ENCODE measurements around the gene FBXL3.

FBXL3 gene

DNA sequence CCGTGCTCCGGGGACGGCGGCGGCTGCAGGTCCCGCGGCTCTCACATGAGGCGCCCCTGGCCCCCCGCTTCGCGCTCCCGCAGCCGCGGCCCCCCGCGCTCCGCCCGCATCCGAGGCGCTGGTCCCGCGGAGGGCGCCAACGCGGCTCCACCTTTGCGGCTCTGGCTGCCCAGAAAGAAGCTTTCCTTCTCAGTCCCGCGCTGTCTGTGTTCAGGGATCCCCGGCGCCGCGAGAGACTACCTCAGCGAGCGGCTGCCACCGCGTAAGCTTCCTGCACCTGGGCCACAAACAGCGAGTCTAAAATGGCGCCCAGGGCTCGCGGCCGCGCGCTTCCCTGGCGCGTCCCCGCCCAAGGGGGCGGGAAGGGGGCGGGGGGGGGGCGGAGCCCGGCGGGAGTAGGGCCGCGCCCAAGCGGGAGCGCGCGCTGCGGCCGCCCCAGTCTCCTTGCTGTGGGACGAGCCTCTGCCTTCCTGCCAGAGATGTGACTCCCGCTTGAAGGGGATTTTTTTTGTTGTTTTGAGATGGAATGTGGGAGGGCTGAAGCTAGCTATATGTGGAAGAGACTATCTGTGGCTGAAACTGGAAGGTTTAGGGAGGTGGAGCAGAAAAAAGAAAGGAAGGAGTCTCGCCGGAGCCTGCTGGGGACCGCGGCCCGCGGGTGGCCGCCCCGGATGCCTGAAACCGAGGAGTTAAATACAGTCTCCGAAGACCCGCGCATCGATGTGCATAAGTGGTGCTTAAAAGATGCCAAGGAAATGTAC is at the start of gene FBXL3:
FBXL3 (minus strand) TSS at position 299 of the 761 bp plus-strand sequence. CDS start 5,299 bp downstream, outside the sequence.
- intact Hi-C loops (cut with DNase I) = loop anchor here (2.0 to 5.0 kb wide), 2 partner anchors 34 to 300 kb away; partner anchors contain the start of genes CLN5 and MYCBP2
- DNase-seq = peak; percentile 69 to 95 (median 87)

- intact Hi-C loops (cut with DNase I) = no loop called here
- DNase-seq = no peak
Measured at GRCh38 chr13:77067519-77067918, 40.6 kb upstream of the FBXL3 start.

DNA sequence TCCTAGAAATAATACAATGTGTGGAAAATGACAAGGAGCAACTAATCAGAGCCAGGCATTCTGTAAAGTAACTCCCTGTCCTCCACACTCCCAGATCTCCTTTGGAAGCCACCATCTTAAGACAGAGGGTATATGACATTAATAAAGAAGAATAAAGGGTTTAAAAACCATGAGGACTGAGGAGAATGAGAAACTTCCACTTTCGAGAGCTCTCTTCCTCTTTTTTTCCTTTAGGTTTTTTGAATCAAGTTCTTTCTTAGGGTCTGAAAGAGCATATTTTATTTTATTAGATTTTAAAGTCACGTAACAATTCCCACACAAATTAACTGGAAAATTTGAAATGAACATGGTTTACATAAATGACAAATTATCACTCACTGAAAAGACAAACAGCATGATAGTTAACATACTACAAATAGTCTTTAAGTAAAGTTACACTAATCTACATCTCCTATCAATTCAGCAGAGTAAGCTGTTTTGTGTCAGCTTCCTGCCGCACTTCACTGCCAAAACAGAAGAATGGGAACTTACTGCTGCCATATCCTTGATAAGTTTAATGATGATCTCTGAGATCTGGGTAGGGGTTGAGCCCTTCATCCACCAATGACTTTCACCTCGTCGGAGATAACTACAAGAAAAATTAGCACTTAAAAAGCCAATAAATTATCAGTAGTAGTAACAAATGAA is 38.6 kb upstream of the FBXL3 start:
- DNase-seq = no peak

GRCh38 chr13:77062097-77062496 is 35.1 kb upstream of the FBXL3 start:
- DNase-seq = no peak
- intact Hi-C loops (cut with DNase I) = no loop called here

More for the DNA sequence above, 38.6 kb upstream of the FBXL3 start:
- intact Hi-C loops (cut with DNase I) = no loop called here

DNA sequence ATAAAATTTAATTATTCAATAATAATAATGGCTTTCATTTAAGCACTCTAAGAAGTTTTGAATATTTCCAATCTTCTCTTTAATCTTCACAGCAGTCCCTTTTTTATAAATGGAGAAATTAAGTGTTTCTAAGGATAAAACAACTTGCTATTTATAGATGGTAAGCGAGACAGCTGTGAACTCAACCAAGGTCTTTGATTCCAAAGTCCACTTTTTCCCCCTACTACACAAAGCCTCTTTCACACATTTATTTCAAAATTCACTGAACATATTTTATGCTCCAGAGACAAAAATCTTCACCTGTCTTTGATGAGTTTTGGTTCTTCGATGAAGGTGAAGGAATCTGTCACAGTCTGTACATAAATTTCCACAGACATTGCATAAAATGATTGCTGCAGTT is 34.4 kb upstream of the FBXL3 start:
- DNase-seq = no peak
- intact Hi-C loops (cut with DNase I) = no loop called here

DNA sequence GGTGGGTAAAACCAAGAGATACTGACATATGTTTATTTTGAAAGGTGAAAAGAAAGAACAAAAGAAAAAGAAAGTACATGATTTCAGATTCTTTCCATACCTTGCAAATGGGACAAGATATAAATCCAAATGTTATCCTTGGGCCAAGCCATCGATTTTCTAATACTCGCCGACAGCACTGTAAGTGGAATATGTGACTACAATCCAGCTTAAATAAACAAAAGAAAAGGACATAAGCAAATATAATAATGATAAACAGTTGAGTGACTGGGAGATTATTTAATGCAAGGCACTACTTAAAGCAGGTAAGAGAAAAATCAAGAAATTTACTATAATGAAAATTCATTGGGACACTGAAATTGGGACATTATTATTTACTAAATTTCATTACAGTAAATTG is 29.9 kb upstream of the FBXL3 start:
- no peak for DNase-seq
- intact Hi-C loops (cut with DNase I) = no loop called here

DNA sequence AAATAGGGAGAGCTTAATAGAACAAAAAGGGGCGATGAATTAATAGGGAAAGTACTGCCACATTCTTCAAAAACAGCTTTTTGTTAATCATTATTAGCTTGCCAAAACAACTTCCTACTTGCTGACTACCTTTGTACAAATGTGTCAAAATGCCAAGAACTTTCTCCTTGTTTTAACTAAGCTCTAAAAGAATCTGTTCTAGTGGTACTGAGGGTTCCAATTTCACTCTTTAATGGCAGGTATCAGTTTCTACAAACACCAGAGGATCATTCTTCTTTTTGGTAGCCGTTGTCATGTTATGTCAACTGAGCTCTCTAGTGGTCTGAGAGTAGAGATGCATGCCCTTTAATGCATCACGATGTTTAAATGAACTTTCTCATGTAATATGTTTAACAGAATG is 29.4 kb upstream of the FBXL3 start:
- intact Hi-C loops (cut with DNase I) = no loop called here

GRCh38 chr13:77055158-77055557 is 28.2 kb upstream of the FBXL3 start:
- intact Hi-C loops (cut with DNase I) = no loop called here
- DNase-seq = no peak

More for the DNA sequence above, 29.4 kb upstream of the FBXL3 start:
- DNase-seq = no peak

GRCh38 chr13:77053192-77053591 is 26.2 kb upstream of the FBXL3 start:
- intact Hi-C loops (cut with DNase I) = no loop called here
- DNase-seq = no peak

GRCh38 chr13:77048681-77049080 is 21.7 kb upstream of the FBXL3 start:
- intact Hi-C loops (cut with DNase I) = no loop called here
- DNase-seq = no peak

GRCh38 chr13:77047649-77048343 is 20.8 kb upstream of the FBXL3 start:
- intact Hi-C loops (cut with DNase I) = no loop called here
- no peak for DNase-seq

DNA sequence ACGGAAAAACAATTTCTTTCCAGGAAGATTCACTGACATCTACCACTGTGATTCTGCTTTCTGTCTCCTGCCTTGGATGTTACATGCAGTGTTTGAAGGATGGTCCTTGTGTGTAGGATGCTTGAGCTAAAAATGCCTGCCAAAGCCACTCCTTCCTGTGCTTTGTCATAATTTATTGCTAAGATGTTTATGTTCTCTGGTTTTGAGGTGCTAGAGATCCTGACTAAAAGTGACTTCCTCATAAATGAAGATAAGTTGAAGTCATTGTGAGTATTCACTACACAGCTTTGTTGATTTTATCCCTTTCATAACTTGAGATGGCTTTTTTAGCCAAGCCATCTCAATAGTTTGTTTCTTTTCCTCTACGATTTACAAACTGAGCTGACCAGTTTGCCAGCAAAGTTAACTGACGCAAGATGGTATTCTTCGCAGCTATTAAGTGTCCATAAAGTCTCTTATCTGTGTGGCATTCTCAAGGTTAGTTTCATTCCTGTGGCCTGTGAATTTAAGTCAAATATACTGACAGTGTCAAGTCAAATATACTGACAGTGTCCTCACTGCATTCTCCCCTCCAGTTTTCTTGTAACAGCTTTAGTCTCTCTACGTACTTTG is 15.7 kb upstream of the FBXL3 start:
- DNase-seq = peak in 2 of 42 donors; percentile 28 to 58
- intact Hi-C loops (cut with DNase I) = no loop called here

DNA sequence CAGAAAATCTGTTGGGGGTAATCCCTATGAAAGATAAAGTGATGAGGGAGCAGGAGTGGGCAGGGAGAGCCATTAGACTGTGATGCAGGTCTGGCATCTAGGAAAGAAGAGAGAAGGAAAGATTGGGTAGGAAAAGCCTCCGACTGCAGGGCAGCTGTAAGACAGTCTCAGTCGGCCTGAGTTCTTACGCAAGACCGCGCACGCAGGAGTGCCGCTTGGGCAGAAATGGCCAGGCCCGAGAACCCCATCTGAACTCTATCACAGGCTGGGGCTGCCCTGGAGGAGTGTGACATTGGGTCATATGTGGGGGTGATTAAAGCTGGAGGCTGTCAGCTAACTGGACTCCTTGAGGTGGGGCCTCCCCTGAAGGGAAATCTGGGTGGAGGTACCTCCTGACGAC is 13.9 kb upstream of the FBXL3 start:
- no peak for DNase-seq
- intact Hi-C loops (cut with DNase I) = no loop called here

DNA sequence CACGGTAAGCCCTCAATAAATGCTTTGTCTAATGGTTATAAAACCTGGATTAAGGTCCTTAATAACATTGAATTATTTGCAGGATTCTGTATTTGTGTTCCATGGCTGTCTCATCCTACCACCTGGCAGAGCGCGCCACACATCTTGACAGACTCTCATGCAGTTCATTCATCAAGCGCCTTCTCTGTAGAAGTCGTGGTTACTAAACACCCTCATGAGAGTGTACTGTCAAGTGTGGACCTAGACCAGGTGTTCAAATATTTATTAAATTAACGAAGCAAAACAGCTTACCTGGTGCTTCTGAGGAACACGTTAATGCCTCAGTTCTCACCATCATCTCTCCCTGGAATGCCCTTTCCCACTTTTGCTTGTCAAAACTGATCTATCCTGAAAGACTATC is 13.1 kb upstream of the FBXL3 start:
- intact Hi-C loops (cut with DNase I) = no loop called here
- no peak for DNase-seq

- no peak for DNase-seq
- intact Hi-C loops (cut with DNase I) = no loop called here
Measured at GRCh38 chr13:77038907-77039480, 12.0 kb upstream of the FBXL3 start.

DNA sequence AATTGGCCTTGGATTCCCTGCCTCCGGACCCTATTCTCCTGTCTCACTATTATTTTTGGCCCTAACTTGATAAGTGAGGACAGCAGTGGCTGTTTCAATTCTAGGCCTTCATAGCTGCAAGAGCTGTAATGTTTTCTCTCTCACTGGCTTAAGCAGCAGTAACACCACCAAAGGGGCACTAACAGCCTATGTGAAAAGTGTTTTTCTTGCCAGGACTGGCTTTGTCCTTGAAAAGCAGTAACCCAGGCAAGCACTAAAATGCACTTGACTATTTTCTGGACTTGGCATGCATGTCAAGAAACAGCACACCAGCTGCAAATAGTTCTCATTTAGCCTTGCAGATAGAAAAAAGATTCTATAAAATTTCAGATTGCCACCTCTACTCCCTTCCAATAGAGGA is 9.3 kb upstream of the FBXL3 start:
- peak in 2 of 42 donors; percentile 30 to 33 for DNase-seq
- intact Hi-C loops (cut with DNase I) = no loop called here

DNA sequence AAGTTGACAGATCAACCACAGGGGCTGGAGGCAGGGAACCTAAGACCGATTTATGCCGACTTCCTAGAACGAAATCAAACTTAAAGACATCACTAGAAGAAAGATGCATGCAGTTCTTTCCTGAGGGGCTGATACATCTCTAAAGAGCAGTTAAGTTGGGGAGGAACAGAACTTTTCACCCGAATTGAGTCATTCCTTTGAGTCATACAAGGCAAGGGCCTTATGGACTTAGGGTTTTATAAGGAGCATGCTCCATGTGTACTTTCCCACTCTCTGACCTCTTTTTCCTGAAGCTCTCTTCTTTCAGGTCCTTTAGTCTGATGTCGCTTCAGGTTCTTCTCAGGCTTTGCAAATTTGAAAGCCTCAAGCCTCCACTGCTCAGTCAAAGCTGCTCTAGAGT is 7.9 kb upstream of the FBXL3 start:
- no peak for DNase-seq
- intact Hi-C loops (cut with DNase I) = no loop called here

GRCh38 chr13:77033717-77034302 is 6.9 kb upstream of the FBXL3 start:
- intact Hi-C loops (cut with DNase I) = no loop called here
- DNase-seq = no peak

- DNase-seq = no peak
- intact Hi-C loops (cut with DNase I) = no loop called here
Measured at GRCh38 chr13:77031656-77032243, 4.8 kb upstream of the FBXL3 start.
